Upper lobe of left lung (tissue), 6 donors: ENCODE results near the gene TOM1L2. TPM values are rescaled to one million over a fixed set of nuclear protein-coding genes. Genes with fewer than 3 reads are reported as not detected.

ENCODE experiments used
- ATAC-seq, 2 donors: fragments of 200-7000 bp; cut with Tn5 transposase; one replicate each; pipeline ENCODE4 v1.9.1; 2022; ENCODE audit warnings: mild to moderate bottlenecking in 2 of 2, moderate library complexity in 2 of 2; ENCODE audit not compliant: low FRiP score in 2 of 2
- DNase-seq, 2 donors: peaks; one replicate each; pipeline ENCODE4 v3.0.0-alpha.2; 2019 to 2020
- H3K27ac ChIP-seq, 4 donors: fragments of 200-600 bp; sonication (generic); one replicate each; pipeline ENCODE4 v1.5.1; 2016 to 2019
- H3K27me3 ChIP-seq, 4 donors: fragments of 200-600 bp; sonication (generic); one replicate each; pipeline ENCODE4 v1.5.1; 2017 to 2019
- H3K36me3 ChIP-seq, 4 donors: fragments of 200-600 bp; sonication (generic); one replicate each; pipeline ENCODE4 v1.5.1; 2016 to 2019
- H3K4me1 ChIP-seq, 4 donors: fragments of 200-600 bp; sonication (generic); one replicate each; pipeline ENCODE4 v1.5.1; 2018 to 2019
- H3K4me3 ChIP-seq, 4 donors: fragments of 200-600 bp; sonication (generic); one replicate each; pipeline ENCODE4 v1.5.1; 2017 to 2019; ENCODE audit warnings: mild to moderate bottlenecking in 2 of 4, moderate library complexity in 1 of 4
- H3K9me3 ChIP-seq, 4 donors: fragments of 200-600 bp; sonication (generic); one replicate each; pipeline ENCODE4 v1.5.1; 2018 to 2019
- CTCF ChIP-seq, 6 experiments: fragments of 450-650 bp in 4 of 6; fragments of 200-600 bp in 2 of 6; sonication (generic) in 2 of 6; IDR thresholded peaks; one replicate each; pipeline ENCODE4 v1.5.1; 2016 to 2019; ENCODE audit warnings: antibody characterized with exemption in 6 of 6
- EP300 ChIP-seq, 4 donors: sonication (generic); formaldehyde crosslinking; IDR thresholded peaks; one replicate each; pipeline ENCODE4 v1.5.1; 2017; ENCODE audit warnings: antibody characterized with exemption in 4 of 4, control low read depth in 2 of 4
- POLR2A ChIP-seq, 4 donors: fragments of 450-650 bp; IDR thresholded peaks; one replicate each; pipeline ENCODE4 v1.5.1; 2016 to 2017; ENCODE audit warnings: antibody characterized with exemption in 4 of 4, mild to moderate bottlenecking in 2 of 4
- POLR2AphosphoS5 ChIP-seq, 2 donors: sonication (generic); formaldehyde crosslinking; IDR thresholded peaks; one replicate each; pipeline ENCODE4 v1.5.1; 2017; ENCODE audit warnings: antibody characterized with exemption in 2 of 2
- WGBS, 2 donors: methylation state at CpG; one replicate each; pipeline ENCODE4 v1.1.5; 2017 to 2018; 5-methylcytosine and 5-hydroxymethylcytosine counted together
- total RNA-seq, 6 donors: library from RNA; depleted of rRNA in 4 of 6; stranded (reverse); fragments of >200 nt in 4 of 6; gene quantifications; one replicate each; pipeline versions ENCODE4 v1.1.0 to v1.2.1, GENCODE V29; 2016 to 2021
- donor health status: DM: no; HTN: no; CAD: no; lungs with moderate emphysema.
- donor health status: DM: no; HTN: yes; CAD: no; lungs with severe emphysema.

Gene TOM1L2
- total RNA-seq, 6 donors from 2014 or later = 54.2 to 134 (median 72.9) TPM

DNA sequence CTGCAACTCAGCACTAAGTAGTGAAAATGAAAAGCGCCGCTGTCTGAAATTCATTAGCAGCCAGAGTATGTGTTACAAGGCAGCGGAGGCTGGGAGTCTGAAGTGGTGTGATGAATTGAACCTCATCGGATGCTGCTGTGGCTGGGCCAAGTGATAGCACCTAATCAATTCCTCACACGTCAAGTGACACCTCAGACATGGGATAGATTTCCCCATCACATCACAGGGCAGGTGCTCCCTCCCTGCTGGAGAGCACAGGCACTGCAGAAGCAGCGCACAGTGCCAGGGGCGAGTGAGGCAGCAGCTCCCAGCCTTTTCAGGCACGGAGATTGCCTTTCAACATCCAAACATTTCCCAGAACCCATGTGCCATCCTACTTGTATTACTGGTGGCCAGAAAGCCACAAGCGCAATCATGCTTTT, 32.7 kb upstream of the TOM1L2 start:
- Histone ChIP-seq H3K4me1 (no peaks in the 10 kb centered on the region), H3K36me3 (peaks cover 0 to 15% (median 8%) of the 10 kb centered on the region in 4 donors), H3K27me3 (no peaks in the 10 kb centered on the region), H3K27ac (no peak overlapping the region), H3K4me3 (no peak overlapping the region), H3K9me3 (no peaks in the 10 kb centered on the region)
- no peak for DNase-seq
- no peak for TF ChIP-seq POLR2A (IDR thresholded peaks at IDR 0.05)
- no peak for TF ChIP-seq CTCF (IDR thresholded peaks at IDR 0.05)
- TF ChIP-seq POLR2AphosphoS5 (IDR thresholded peaks at IDR 0.05) = no peak
- TF ChIP-seq EP300 (IDR thresholded peaks at IDR 0.05) = no peak
- WGBS, 2 donors = 83 to 87% methylated on average over 9 of the region's 9 CpGs
- no peak for ATAC-seq

GRCh38 chr17:18004345-18004744, 32.1 kb upstream of the TOM1L2 start:
- TF ChIP-seq POLR2A (IDR thresholded peaks at IDR 0.05) (no peak), POLR2AphosphoS5 (IDR thresholded peaks at IDR 0.05) (no peak), CTCF (IDR thresholded peaks at IDR 0.05) (no peak), EP300 (IDR thresholded peaks at IDR 0.05) (no peak)
- H3K27ac ChIP-seq = no peak overlapping the region
- no peaks in the 10 kb centered on the region for H3K4me1 ChIP-seq
- no peaks in the 10 kb centered on the region for H3K27me3 ChIP-seq
- no peak for ATAC-seq
- no peak overlapping the region for H3K4me3 ChIP-seq
- H3K9me3 ChIP-seq = no peaks in the 10 kb centered on the region
- 86% methylated on average over 9 of the region's 9 CpGs for WGBS, 2 donors
- no peak for DNase-seq
- H3K36me3 ChIP-seq = peaks cover 0 to 15% (median 8%) of the 10 kb centered on the region in 4 donors

DNA sequence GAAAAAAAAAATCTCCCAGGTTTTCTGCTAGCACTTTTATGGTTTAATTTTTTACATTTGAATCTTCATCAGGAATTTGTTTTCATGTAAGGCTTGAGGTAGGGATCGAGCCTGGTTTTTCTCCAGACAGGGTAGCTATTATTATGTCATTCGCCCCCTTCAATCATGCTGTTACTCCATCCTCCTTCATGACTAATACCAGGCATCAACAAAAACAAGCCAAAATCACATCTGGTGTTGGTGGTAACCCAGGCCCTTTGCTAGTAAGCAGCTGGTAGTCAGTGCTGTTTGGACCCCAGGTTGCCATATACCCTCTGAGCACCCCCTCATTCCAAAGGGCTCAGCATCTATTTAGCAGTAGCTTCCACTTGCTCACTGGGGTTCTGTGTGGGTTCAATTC, 30.0 kb upstream of the TOM1L2 start:
- ATAC-seq = no peak

GRCh38 chr17:18000030-18000408, 27.8 kb upstream of the TOM1L2 start:
- Histone ChIP-seq H3K4me1 (no peaks in the 10 kb centered on the region), H3K9me3 (no peaks in the 10 kb centered on the region), H3K27ac (no peak overlapping the region), H3K36me3 (peaks cover 0 to 3% (median 0%) of the 10 kb centered on the region in 4 donors), H3K27me3 (no peaks in the 10 kb centered on the region), H3K4me3 (no peak overlapping the region)
- TF ChIP-seq CTCF (IDR thresholded peaks at IDR 0.05) = no peak
- TF ChIP-seq EP300 (IDR thresholded peaks at IDR 0.05) = no peak
- TF ChIP-seq POLR2AphosphoS5 (IDR thresholded peaks at IDR 0.05) = no peak
- TF ChIP-seq POLR2A (IDR thresholded peaks at IDR 0.05) = no peak
- no peak for ATAC-seq
- no peak for DNase-seq
- 59 to 83% methylated on average over 8 of the region's 8 CpGs for WGBS, 2 donors

More for the DNA sequence above, 30.0 kb upstream of the TOM1L2 start:
- Histone ChIP-seq H3K36me3 (peaks cover 0 to 8% (median 4%) of the 10 kb centered on the region in 4 donors), H3K4me3 (no peak overlapping the region), H3K9me3 (no peaks in the 10 kb centered on the region), H3K4me1 (no peaks in the 10 kb centered on the region), H3K27me3 (no peaks in the 10 kb centered on the region), H3K27ac (no peak overlapping the region)
- DNase-seq = no peak
- TF ChIP-seq POLR2A (IDR thresholded peaks at IDR 0.05) (no peak), EP300 (IDR thresholded peaks at IDR 0.05) (no peak)
- WGBS, 2 donors = 96 to 97% methylated on average over 2 of the region's 2 CpGs

- DNase-seq = no peak
Measured at GRCh38 chr17:17999364-18000029, 27.3 kb upstream of the TOM1L2 start.

More at GRCh38 chr17:17999364-18000029, 27.3 kb upstream of the TOM1L2 start:
- 82 to 87% methylated on average over 9 of the region's 9 CpGs for WGBS, 2 donors
- Histone ChIP-seq H3K9me3 (no peaks in the 10 kb centered on the region), H3K36me3 (peaks cover 0 to 3% (median 0%) of the 10 kb centered on the region in 4 donors), H3K4me1 (no peaks in the 10 kb centered on the region), H3K4me3 (no peak overlapping the region), H3K27ac (no peak overlapping the region), H3K27me3 (no peaks in the 10 kb centered on the region)
- TF ChIP-seq POLR2A (IDR thresholded peaks at IDR 0.05) (no peak), POLR2AphosphoS5 (IDR thresholded peaks at IDR 0.05) (no peak), CTCF (IDR thresholded peaks at IDR 0.05) (no peak), EP300 (IDR thresholded peaks at IDR 0.05) (no peak)
- no peak for ATAC-seq
